Right hindlimb (tissue), 1 donor: ENCODE data around the gene PDGFC.

Experiments
- DNase-seq: peaks from one replicate; pipeline ENCODE4 v3.0.0-alpha.2; 2018

The PDGFC gene

DNA sequence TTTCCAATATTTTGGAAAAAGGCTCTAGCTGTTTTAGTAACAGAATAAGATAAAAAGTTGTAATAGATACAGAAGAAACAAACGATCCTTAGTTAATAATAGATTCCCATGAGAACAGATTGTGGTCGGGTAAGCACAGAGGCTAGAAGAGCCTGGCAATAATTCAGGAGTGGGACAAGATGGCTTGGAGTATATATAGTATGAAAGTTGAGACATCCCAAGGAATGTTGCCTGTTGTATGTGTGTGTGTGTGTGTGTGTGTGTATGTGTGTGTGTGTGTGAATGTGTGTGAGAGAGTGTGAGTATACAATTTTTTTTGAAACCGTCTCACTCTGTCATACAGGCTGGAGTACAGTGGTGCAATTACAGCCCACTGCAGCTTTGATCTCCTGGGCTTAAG is 150.7 kb downstream of the PDGFC start:
- DNase-seq = peak; percentile 29

DNA sequence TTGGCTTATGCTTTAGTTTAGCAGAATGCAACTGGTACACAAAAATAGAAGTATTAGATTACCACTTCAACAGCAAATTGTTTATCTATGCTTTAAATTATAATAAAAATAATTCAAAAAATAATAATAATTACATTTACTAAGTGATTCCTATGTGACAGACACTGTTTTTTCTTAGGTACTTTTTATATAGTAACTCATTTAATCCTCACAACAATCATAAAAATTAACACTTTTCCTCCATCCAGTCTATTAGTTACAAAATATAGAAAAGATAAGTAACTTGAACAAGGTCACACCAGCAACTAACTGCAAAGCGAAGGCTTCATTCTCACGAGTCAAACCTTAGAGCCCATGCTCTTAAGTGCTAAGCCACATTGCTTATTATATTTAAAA is 155.2 kb downstream of the PDGFC start:
- DNase-seq = no peak

- DNase-seq = no peak
These were observed 155.8 kb downstream of the PDGFC start for GRCh38 chr4:156815717-156816359.

- no peak for DNase-seq
These were observed 159.6 kb downstream of the PDGFC start for GRCh38 chr4:156811963-156812362.

- DNase-seq = no peak
These were observed 160.3 kb downstream of the PDGFC start for GRCh38 chr4:156811286-156811685.

DNA sequence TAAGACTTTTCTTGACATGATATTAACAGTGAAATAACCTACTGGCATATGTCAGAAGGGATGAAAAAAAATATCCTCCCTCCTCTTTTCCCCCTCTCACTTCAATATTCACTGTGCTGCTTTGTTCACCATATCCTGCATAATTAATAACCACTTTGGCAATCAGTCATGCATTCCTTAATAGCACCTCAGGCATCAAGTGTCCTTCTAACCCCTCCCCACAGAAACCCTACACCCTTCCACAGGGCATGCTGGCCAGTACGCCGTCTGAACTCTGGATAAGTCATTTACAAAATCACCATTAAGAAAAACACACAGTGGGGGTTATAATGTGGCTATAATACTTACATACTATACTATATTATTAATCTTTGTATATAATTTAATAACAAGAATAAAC is 165.9 kb downstream of the PDGFC start:
- no peak for DNase-seq

DNA sequence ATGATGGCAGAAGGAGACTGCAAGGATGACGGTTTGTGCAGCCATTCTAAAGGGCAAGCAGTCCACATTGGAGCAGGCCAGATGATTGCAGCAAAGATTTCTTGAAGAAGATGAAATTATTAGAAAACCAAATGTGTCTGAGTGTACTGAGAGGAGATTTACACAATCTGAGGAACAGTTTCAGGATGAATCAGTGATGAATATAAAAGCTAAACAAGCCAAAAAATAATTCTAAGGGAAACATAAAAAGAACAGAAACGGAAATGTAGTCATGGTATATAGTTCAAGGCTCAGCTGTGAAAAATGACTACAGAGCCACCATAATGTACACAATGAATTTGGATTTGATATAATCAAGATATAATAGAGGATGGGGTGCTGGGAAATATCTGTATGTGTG is 168.5 kb downstream of the PDGFC start:
- DNase-seq = no peak

- no peak for DNase-seq
These were observed 171.1 kb downstream of the PDGFC start for GRCh38 chr4:156800463-156800862.

GRCh38 chr4:156799121-156799589 is 172.4 kb downstream of the PDGFC start:
- DNase-seq = no peak

DNA sequence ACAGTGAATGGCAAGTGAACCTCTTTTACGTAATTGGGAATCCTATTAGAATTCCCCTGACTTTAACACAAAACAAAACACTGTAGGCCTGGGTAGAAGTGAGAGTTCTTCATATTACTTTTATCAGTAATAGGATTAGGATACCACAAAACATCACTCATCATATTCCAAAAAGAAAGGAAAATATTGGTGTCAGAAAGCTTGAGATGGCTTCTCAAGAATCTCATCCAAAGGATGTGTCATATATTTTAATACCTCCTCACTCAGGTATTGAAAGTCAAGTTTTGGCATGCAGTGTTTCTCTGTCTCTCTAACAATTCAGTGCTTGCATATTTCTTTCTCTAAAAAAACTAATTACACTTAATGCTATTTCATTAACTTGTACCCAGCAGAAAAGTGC is 173.2 kb downstream of the PDGFC start:
- no peak for DNase-seq

- no peak for DNase-seq
These were observed 174.4 kb downstream of the PDGFC start for GRCh38 chr4:156797206-156797605.

- no peak for DNase-seq
These were observed 175.9 kb downstream of the PDGFC start for GRCh38 chr4:156795727-156796126.

DNA sequence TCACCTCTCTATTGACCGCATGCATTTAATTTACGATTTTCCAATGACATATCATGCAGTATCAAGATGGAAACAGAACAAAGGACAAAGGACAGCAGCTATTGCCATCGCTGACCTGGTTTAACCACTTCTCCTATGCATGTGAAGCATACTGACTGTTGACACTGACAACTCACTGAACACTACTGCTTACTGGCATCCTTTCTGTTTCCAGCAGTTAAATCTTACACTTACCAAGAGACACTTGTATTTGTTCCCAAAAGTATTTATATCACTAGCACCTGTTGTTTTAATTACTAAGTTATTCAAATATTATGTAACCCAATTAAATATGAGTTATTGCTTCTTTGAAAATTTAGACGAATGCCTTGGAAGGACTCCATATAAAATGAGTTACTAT is 176.7 kb downstream of the PDGFC start:
- no peak for DNase-seq

DNA sequence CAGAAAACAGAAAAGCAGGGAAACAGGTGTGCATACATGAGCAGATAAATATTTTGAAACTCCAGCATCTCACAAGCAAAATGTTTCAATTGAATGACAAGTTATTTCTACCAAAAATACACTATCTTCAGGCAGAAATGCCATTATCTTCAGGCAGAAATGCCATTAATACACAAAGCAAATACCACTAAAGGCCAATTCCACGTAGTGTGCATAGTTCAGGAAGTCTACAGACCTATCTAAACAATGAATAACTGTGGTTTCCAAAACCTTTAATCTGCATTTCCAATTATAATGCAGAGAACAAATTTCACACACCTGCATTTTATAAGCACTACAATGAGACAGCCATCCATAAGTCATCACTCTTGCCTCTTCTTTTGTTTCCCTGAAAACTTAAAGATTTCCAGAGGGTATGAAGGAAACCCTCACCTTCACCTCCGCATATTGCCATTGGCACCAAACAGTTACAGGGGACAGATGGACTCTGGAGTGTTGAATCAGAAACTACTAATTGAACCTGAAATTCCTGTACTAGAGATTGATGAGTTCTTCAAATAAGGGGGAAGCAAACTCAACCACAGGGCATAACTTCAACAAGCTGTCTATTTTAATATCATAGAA is 179.0 kb downstream of the PDGFC start:
- no peak for DNase-seq

DNA sequence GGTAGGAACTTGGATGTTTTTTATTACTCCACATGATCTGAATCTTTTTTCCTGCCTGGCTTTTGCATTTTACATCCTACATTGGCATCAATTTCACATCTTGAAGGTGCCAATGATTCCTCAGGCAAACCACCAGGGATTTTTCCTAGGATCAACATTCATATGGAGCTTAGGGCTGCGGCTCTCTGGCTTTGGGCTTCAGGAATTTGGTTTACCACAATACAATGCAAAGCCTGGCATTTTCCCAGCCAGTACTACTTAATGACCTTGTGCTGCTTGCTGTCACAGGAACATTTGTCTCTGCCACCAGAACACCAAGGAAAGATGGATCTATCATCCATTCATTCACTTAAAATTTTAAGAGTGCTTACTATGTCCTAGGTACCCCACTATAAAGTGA is 180.7 kb downstream of the PDGFC start:
- DNase-seq = peak; percentile 41

GRCh38 chr4:156788782-156789181 is 182.8 kb downstream of the PDGFC start:
- DNase-seq = no peak

DNA sequence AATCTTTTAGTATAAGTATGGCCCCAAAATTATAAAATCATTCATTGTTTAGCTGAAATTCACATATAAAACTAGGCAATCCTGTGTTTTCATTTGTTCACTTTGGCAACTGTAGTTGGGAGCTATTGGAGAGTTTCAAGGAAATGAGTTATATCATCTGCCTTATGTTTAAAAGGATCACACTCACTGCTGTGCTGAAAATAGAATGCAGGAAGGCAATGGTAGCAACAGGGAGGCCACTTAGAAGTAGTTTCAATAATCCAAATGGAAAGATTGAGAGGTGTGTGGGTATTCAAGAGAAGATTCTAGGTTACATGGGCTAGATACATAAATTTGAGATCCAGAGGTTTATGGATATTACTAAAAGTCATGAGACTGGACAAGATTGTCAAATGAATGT is 184.9 kb downstream of the PDGFC start:
- no peak for DNase-seq

- DNase-seq = no peak
These were observed 186.6 kb downstream of the PDGFC start for GRCh38 chr4:156784970-156785369.

- DNase-seq = no peak
These were observed 187.6 kb downstream of the PDGFC start for GRCh38 chr4:156783966-156784365.

GRCh38 chr4:156782491-156782890 is 189.1 kb downstream of the PDGFC start:
- no peak for DNase-seq

DNA sequence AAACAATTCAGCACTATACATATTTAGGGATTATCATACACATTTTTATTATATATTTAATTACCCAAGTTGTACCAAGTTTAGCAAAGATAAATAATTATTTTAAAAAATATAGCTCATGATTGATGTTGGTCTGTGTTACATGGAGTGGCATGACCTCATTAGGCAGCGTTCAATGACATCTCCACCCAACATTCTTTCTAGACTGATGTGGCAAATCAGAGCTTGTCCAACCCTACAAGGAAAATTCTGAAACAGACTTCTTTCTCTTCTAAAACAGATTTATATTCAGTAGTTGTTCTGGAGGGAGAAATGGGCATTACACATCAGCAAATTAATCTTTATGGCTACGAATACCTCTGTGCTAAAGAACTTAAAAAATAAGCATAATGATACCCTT is 189.7 kb downstream of the PDGFC start:
- DNase-seq = no peak

- no peak for DNase-seq
These were observed 191.8 kb downstream of the PDGFC start for GRCh38 chr4:156779774-156780173.

GRCh38 chr4:156779042-156779441 is 192.6 kb downstream of the PDGFC start:
- DNase-seq = no peak

- DNase-seq = no peak
These were observed 193.0 kb downstream of the PDGFC start for GRCh38 chr4:156778606-156779005.

DNA sequence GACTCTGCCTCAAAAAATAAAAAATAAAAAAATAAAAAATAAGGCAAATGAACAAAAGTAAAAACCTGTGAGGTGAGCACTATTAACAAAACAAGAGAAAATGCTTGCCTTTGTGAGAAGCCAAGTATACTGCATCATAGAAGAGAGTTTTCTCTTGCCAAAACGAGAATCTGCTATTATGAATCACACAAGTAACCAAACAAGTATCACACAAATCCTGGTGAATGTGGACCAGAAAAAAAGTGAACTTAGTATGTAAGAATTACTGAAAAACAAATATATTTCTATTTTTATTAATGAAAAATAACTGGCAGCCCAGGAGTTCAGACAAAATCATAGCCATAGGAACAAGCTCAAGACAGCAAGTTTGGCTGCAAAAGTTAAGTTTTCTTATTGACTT is 193.5 kb downstream of the PDGFC start:
- DNase-seq = no peak
